PC-9 (cell line): ENCODE data around the gene LETMD1. TPM values are rescaled to one million over a fixed set of nuclear protein-coding genes. Genes with fewer than 3 reads are reported as not detected.

ENCODE experiments used
- BruUV-seq: library from RNA; stranded (reverse); fragments of 400-500 nt; replicated peaks from 2 replicates; lab custom pipeline; 2021; lab: Mats Ljungman, UMichigan
- CTCF ChIA-PET: fragments of 300-600 bp; sonication (Branson Sonifier 250); formaldehyde crosslinking; loops from one replicate; lab custom pipeline; 2022; ENCODE audit warnings: antibody characterized with exemption; lab: Charles Lee
- POLR2A ChIA-PET: fragments of 300-600 bp; sonication (Branson Sonifier 250); formaldehyde crosslinking; loops from one replicate; lab custom pipeline; 2022; ENCODE audit warnings: antibody characterized with exemption; ENCODE audit not compliant: unreplicated experiment; lab: Charles Lee
- DNase-seq, 2 experiments: peaks; one replicate each; pipeline versions ENCODE4 v3.0.0 to v3.0.0-alpha.2; 2015 to 2022; ENCODE audit warnings: mixed read lengths in 1 of 2
- H2AFZ ChIP-seq: fragments of 200-600 bp; sonication (generic); 2 replicates; pipeline ENCODE4 v1.8.1; 2017; ENCODE audit warnings: antibody characterized with exemption
- H3F3A ChIP-seq: fragments of 200-600 bp; sonication (generic); 2 replicates; pipeline ENCODE4 v1.8.1; 2017; ENCODE audit warnings: antibody characterized with exemption, mild to moderate bottlenecking, low read depth; ENCODE audit not compliant: insufficient read depth
- H3K27ac ChIP-seq: fragments of 200-600 bp; sonication (generic); 2 replicates; pipeline ENCODE4 v1.6.1; 2016; ENCODE audit warnings: mixed run types
- H3K27me3 ChIP-seq: fragments of 200-600 bp; sonication (generic); 2 replicates; pipeline ENCODE4 v1.6.1; 2016; ENCODE audit warnings: low read depth, mixed run types; ENCODE audit not compliant: insufficient read depth
- H3K36me3 ChIP-seq: fragments of 200-600 bp; sonication (generic); 2 replicates; pipeline ENCODE4 v1.6.1; 2016; ENCODE audit warnings: low read depth, mixed run types
- H3K4me1 ChIP-seq: fragments of 200-600 bp; sonication (generic); replicated peaks from 2 replicates; pipeline ENCODE4 v1.6.1; 2016; ENCODE audit warnings: mixed run types; ENCODE audit not compliant: insufficient read depth
- H3K4me2 ChIP-seq: fragments of 200-600 bp; sonication (generic); 2 replicates; pipeline ENCODE4 v1.6.1; 2017; ENCODE audit warnings: mixed run types
- H3K4me3 ChIP-seq: fragments of 200-600 bp; sonication (generic); 2 replicates; pipeline ENCODE4 v1.6.1; 2016; ENCODE audit warnings: mixed run types
- H3K79me2 ChIP-seq: fragments of 200-600 bp; sonication (generic); 2 replicates; pipeline ENCODE4 v1.6.1; 2017; ENCODE audit warnings: low read depth, mixed run types
- H3K9me2 ChIP-seq: fragments of 200-600 bp; sonication (generic); 2 replicates; pipeline ENCODE4 v1.8.1; 2017; ENCODE audit warnings: mild to moderate bottlenecking; ENCODE audit not compliant: insufficient read depth
- H3K9me3 ChIP-seq: fragments of 200-600 bp; sonication (generic); 2 replicates; pipeline ENCODE4 v1.8.1; 2016; ENCODE audit warnings: low read depth; ENCODE audit not compliant: insufficient read depth
- H4K20me1 ChIP-seq: fragments of 200-600 bp; sonication (generic); 2 replicates; pipeline ENCODE4 v1.8.1; 2017; ENCODE audit not compliant: insufficient read depth
- CTCF ChIP-seq: fragments of 200-600 bp; sonication (generic); conservative IDR thresholded peaks from 2 replicates; pipeline ENCODE4 v1.6.1; 2017; ENCODE audit warnings: mixed run types, antibody characterized with exemption, mild to moderate bottlenecking, moderate library complexity
- EZH2 ChIP-seq: fragments of 200-600 bp; sonication (generic); IDR thresholded peaks from 2 replicates; pipeline ENCODE4 v1.8.0; 2017; ENCODE audit warnings: antibody characterized with exemption, low read depth
- intact Hi-C: fragments of 100-400 bp; cut with micrococcal nuclease; formaldehyde crosslinking; loops from one replicate; pipeline ENCODE4 v1.10.0; 2022; ENCODE audit not compliant: unreplicated experiment
- total RNA-seq: library from RNA; stranded (reverse); gene quantifications from 2 replicates; pipeline ENCODE4 v1.2.3, GENCODE V29; 2021

The LETMD1 gene
- total RNA-seq, 1 experiment from 2014 or later = 81.9 TPM

GRCh38 chr12:51083126-51083833 is 35.2 kb downstream of the LETMD1 start, which contains the start of gene CSRNP2:
Gene CSRNP2, minus strand, starts transcription at chr12:51083596. Its CDS starts 7,035 bp downstream, at chr12:51076561.
- peaks cover 18% of the 10 kb centered on the region; the same call in 1 of the 2 replicates for H3K79me2 ChIP-seq
- peak; percentile 89 to 96 for DNase-seq
- no TSS peak for BruUV-seq
- no peaks in the 10 kb centered on the region for H3K36me3 ChIP-seq
- ChIA-PET CTCF (interaction anchor here (0.6 kb wide), 2 partner anchors 996 to 998 kb away, joined by 4 to 5 read pairs; no protein-coding TSS in a partner anchor), POLR2A (interaction anchor here (0.5 to 1.0 kb wide), 11 partner anchors 78 to 829 kb away, joined by 3 to 27 read pairs (median 5); partner anchors contain the start of gene DAZAP2)
- peak within 1 kb of the TSS; percentile 88 for H2AFZ ChIP-seq
- H3K4me2 ChIP-seq = peak within 1 kb of the TSS; percentile 87
- H3F3A ChIP-seq = peaks cover 8% of the 10 kb centered on the region; the same call in 1 of the 2 replicates
- H3K9me2 ChIP-seq = no peaks in the 10 kb centered on the region
- peak within 1 kb of the TSS; percentile 84 for H3K4me3 ChIP-seq
- peaks cover 8% of the 10 kb centered on the region for H3K4me1 ChIP-seq
- H3K27ac ChIP-seq = peak within 1 kb of the TSS; percentile 30
- TF ChIP-seq EZH2 (no peak), CTCF (no peak)
- intact Hi-C loops = loop anchor here (2.0 to 10.0 kb wide), 2 partner anchors 34 to 262 kb away; partner anchors contain the start of genes CELA1 and LETMD1
- no peaks in the 10 kb centered on the region for H4K20me1 ChIP-seq
- no peaks in the 10 kb centered on the region for H3K9me3 ChIP-seq
- H3K27me3 ChIP-seq = no peaks in the 10 kb centered on the region

- Histone ChIP-seq H3K9me2 (no peaks in the 10 kb centered on the region), H3K9me3 (no peaks in the 10 kb centered on the region), H3K4me3 (no peak overlapping the region), H3K4me2 (no peak overlapping the region), H2AFZ (no peak overlapping the region), H4K20me1 (no peaks in the 10 kb centered on the region), H3K79me2 (peaks cover 16% of the 10 kb centered on the region; the same call in 1 of the 2 replicates), H3F3A (peaks cover 12% of the 10 kb centered on the region; the same call in 1 of the 2 replicates), H3K27ac (no peak overlapping the region), H3K4me1 (peaks cover 8% of the 10 kb centered on the region), H3K36me3 (no peaks in the 10 kb centered on the region), H3K27me3 (no peaks in the 10 kb centered on the region)
- POLR2A ChIA-PET = no interaction called here
- CTCF ChIA-PET = no interaction called here
- BruUV-seq = no TSS peak
- TF ChIP-seq EZH2 (no peak), CTCF (no peak)
- intact Hi-C loops = loop anchor here (10.0 kb wide), 1 partner anchor 259 kb away; the partner anchor contains the start of gene CELA1
- no peak for DNase-seq
Measured at GRCh38 chr12:51085757-51086156, 37.6 kb downstream of the LETMD1 start.

- intact Hi-C loops = loop anchor here (10.0 kb wide), 1 partner anchor 258 kb away; the partner anchor contains the start of gene CELA1
- no peaks in the 10 kb centered on the region for H3K9me2 ChIP-seq
- CTCF ChIA-PET = interaction anchor here (0.6 kb wide), 1 partner anchor 42 kb away, joined by 5 read pairs; no protein-coding TSS in a partner anchor
Measured at GRCh38 chr12:51086933-51087332, 38.8 kb downstream of the LETMD1 start.

More at GRCh38 chr12:51086933-51087332, 38.8 kb downstream of the LETMD1 start:
- no TSS peak for BruUV-seq
- H3K4me1 ChIP-seq = peaks cover 6% of the 10 kb centered on the region
- H3K27ac ChIP-seq = no peak overlapping the region
- no peak overlapping the region for H3K4me2 ChIP-seq
- H3K9me3 ChIP-seq = no peaks in the 10 kb centered on the region
- H3K27me3 ChIP-seq = no peaks in the 10 kb centered on the region
- no peaks in the 10 kb centered on the region for H4K20me1 ChIP-seq
- peaks cover 6% of the 10 kb centered on the region; the same call in 1 of the 2 replicates for H3K79me2 ChIP-seq
- TF ChIP-seq EZH2 = no peak
- no peak for TF ChIP-seq CTCF
- no peak overlapping the region for H2AFZ ChIP-seq
- POLR2A ChIA-PET = interaction anchor here (0.5 kb wide), 1 partner anchor 151 kb away, joined by 6 read pairs; no protein-coding TSS in a partner anchor
- H3K36me3 ChIP-seq = no peaks in the 10 kb centered on the region
- no peak overlapping the region for H3K4me3 ChIP-seq
- no peak for DNase-seq
- H3F3A ChIP-seq = peaks cover 12% of the 10 kb centered on the region; the same call in 1 of the 2 replicates
